ENCODE measurements around the gene DNAJC4. TPM values are rescaled to one million over a fixed set of nuclear protein-coding genes. Genes with fewer than 3 reads are reported as not detected.

The DNAJC4 gene
- 10 to 100 TPM; 14.6 to 27.6 (median 21.4) TPM for total RNA-seq
- long read RNA-seq, partial matches to known transcripts, result 13 of 16 reads
- long read RNA-seq, other reads (novel, unspliced or antisense), result 3 of 16 reads

- peak; percentile 94 to 96 (median 95) for DNase-seq
These were observed at the start of gene DNAJC4 for GRCh38 chr11:64230171-64230984. TSS of gene DNAJC4 (plus strand) at chr11:64230548. CDS start at chr11:64230855, 307 bp downstream.

GRCh38 chr11:64180891-64181290 lies 49.5 kb upstream of the DNAJC4 start:
- DNase-seq, result no peak
- Histone ChIP-seq H3K4me3 (no peak overlapping the region), H3K27ac (peak overlapping the region in 1 of 3 donors; percentile 1), H3K9me3 (no peaks in the 10 kb centered on the region), H3K27me3 (no peaks in the 10 kb centered on the region), H3K36me3 (no peaks in the 10 kb centered on the region), H3K4me1 (peaks cover 0 to 14% (median 0%) of the 10 kb centered on the region in 4 donors)
- no peak for ATAC-seq
- intact Hi-C loops (cut with DNase I), result no loop called here
- TF ChIP-seq CTCF (IDR thresholded peaks at IDR 0.05) (no peak), POLR2A (IDR thresholded peaks at IDR 0.05) (no peak)
- 70% methylated on average over 4 of the region's 5 CpGs for WGBS (ENCODE audit: insufficient coverage, low coverage, low lambda C conversion rate, missing lambda C conversion rate)

More at GRCh38 chr11:64230171-64230984, at the start of gene DNAJC4:
- no peaks in the 10 kb centered on the region for H3K27me3 ChIP-seq
- H3K36me3 ChIP-seq, result no peaks in the 10 kb centered on the region
- H3K27ac ChIP-seq, result peak within 1 kb of the TSS; percentile 65 to 90 (median 74)
- H3K4me1 ChIP-seq, result peaks cover under 1 to 28% (median 13%) of the 10 kb centered on the region in 4 donors
- no peaks in the 10 kb centered on the region for H3K9me3 ChIP-seq
- 0% methylated on average over 26 of the region's 62 CpGs for WGBS (ENCODE audit: insufficient coverage, low coverage, low lambda C conversion rate, missing lambda C conversion rate)
- intact Hi-C loops (cut with DNase I), result no loop called here
- ATAC-seq, result peak; percentile 68 to 75 (median 74)
- peak within 1 kb of the TSS; percentile 71 to 78 (median 71) for H3K4me3 ChIP-seq
- peak; percentile 44 for TF ChIP-seq POLR2A (IDR thresholded peaks at IDR 0.05)
- no peak for TF ChIP-seq CTCF (IDR thresholded peaks at IDR 0.05)

- ATAC-seq, result peak in 2 of 4 donors; percentile 1 to 8
- Histone ChIP-seq H3K9me3 (no peaks in the 10 kb centered on the region), H3K36me3 (no peaks in the 10 kb centered on the region), H3K4me3 (no peak overlapping the region), H3K27ac (peak overlapping the region in 2 of 3 donors; percentile 18 to 47), H3K27me3 (no peaks in the 10 kb centered on the region), H3K4me1 (peaks cover 0 to 14% (median 0%) of the 10 kb centered on the region in 4 donors)
- WGBS (ENCODE audit: insufficient coverage, low coverage, low lambda C conversion rate, missing lambda C conversion rate), result 56% methylated on average over 8 of the region's 17 CpGs
- intact Hi-C loops (cut with DNase I), result no loop called here
- peak; percentile 65 to 74 (median 70) for DNase-seq
- TF ChIP-seq POLR2A (IDR thresholded peaks at IDR 0.05) (peak; percentile 42), CTCF (IDR thresholded peaks at IDR 0.05) (no peak)
These were observed 48.6 kb upstream of the DNAJC4 start for GRCh38 chr11:64181506-64182411.

GRCh38 chr11:64183890-64184289 lies 46.5 kb upstream of the DNAJC4 start:
- H3K4me3 ChIP-seq, result no peak overlapping the region
- H3K9me3 ChIP-seq, result no peaks in the 10 kb centered on the region
- no peaks in the 10 kb centered on the region for H3K27me3 ChIP-seq
- DNase-seq (no peak), ATAC-seq (no peak)
- intact Hi-C loops (cut with DNase I), result no loop called here
- H3K4me1 ChIP-seq, result peaks cover 0 to 22% (median 0%) of the 10 kb centered on the region in 4 donors
- 83% methylated on average over 7 of the region's 7 CpGs for WGBS (ENCODE audit: insufficient coverage, low coverage, low lambda C conversion rate, missing lambda C conversion rate)
- H3K36me3 ChIP-seq, result no peaks in the 10 kb centered on the region
- TF ChIP-seq CTCF (IDR thresholded peaks at IDR 0.05) (no peak), POLR2A (IDR thresholded peaks at IDR 0.05) (no peak)
- no peak overlapping the region for H3K27ac ChIP-seq
